SK-N-MC (cell line): Measurements from ENCODE around the gene COL15A1.

Experiments used
- EZH2 ChIP-seq: fragments of 200-600 bp; sonication (generic); IDR thresholded peaks from one replicate; pipeline ENCODE4 v1.6.1; 2017; ENCODE audit warnings: antibody characterized with exemption
- POLR2AphosphoS5 ChIP-seq: IDR thresholded peaks from 2 replicates; pipeline ENCODE4 v1.6.1; 2012; ENCODE audit warnings: mild to moderate bottlenecking, low read depth, low read length, borderline replicate concordance

DNA sequence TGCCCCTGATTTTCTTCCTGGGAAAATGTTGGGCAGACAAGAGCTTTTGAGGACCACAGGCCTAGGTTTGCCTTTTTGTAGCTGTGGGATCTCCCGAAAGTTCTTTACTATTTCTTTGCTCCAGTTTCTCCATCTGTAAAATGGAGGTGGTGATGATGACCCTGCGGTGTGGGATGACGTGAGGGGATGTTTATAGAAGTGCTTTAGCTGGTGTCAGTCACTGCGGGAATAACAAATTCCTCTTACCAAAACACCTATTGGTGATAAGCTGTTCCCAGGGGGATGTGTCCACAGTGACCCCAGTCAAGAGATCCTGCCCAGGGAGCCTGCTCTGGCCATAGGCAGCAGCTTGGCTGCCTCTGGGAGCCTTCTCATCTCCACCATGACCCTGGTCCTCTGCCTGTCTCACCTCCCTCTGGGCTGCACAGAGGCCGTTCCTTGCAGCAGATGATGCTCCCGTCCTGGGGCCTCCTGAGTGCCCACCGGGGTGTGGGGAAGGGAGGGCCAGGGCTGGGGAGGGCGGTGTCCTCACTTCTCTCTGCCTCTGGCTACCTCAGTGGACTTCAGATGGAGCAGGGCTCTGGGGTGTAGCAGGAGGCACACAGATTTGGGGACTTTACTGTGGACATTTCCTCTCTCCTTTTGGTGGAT, 77.2 kb downstream of the COL15A1 start:
- TF ChIP-seq EZH2 (no peak), POLR2AphosphoS5 (no peak)
